ENCODE measurements around the gene ITK. TPM values are rescaled to one million over a fixed set of nuclear protein-coding genes. Genes with fewer than 3 reads are reported as not detected.

The ITK gene
- total RNA-seq, 4 donors from 2014 or later, result 1.7 to 3.6 (median 3.0) TPM

- TF ChIP-seq CTCF (IDR thresholded peaks at IDR 0.05) (no peak), POLR2A (IDR thresholded peaks at IDR 0.05) (no peak)
- intact Hi-C loops (cut with DNase I), result no loop called here
- no peaks in the 10 kb centered on the region for H3K9me3 ChIP-seq
- no peak overlapping the region for H3K4me3 ChIP-seq (replicated peaks in 1 of 3)
- no peaks in the 10 kb centered on the region for H3K36me3 ChIP-seq
- WGBS, 2 donors, result 88 to 89% methylated on average over 3 of the region's 3 CpGs
- H3K4me1 ChIP-seq, result no peaks in the 10 kb centered on the region
- no peak overlapping the region for H3K27ac ChIP-seq
- no peaks in the 10 kb centered on the region for H3K27me3 ChIP-seq
- DNase-seq, result no peak
Observed at GRCh38 chr5:157155297-157155696, 25.3 kb upstream of the ITK start.

- Histone ChIP-seq H3K4me3 (replicated peaks in 1 of 3) (no peak overlapping the region), H3K4me1 (no peaks in the 10 kb centered on the region), H3K27me3 (no peaks in the 10 kb centered on the region), H3K9me3 (no peaks in the 10 kb centered on the region), H3K27ac (no peak overlapping the region), H3K36me3 (no peaks in the 10 kb centered on the region)
- TF ChIP-seq POLR2A (IDR thresholded peaks at IDR 0.05) (no peak), CTCF (IDR thresholded peaks at IDR 0.05) (no peak)
- intact Hi-C loops (cut with DNase I), result no loop called here
- no peak for DNase-seq
- WGBS, 2 donors, result 44 to 87% methylated on average over 1 of the region's 1 CpG
Observed at GRCh38 chr5:157157293-157157891, 23.2 kb upstream of the ITK start.

GRCh38 chr5:157159209-157159751, 21.4 kb upstream of the ITK start:
- Histone ChIP-seq H3K36me3 (no peaks in the 10 kb centered on the region), H3K4me3 (replicated peaks in 1 of 3) (no peak overlapping the region), H3K4me1 (no peaks in the 10 kb centered on the region), H3K27me3 (no peaks in the 10 kb centered on the region), H3K27ac (no peak overlapping the region), H3K9me3 (no peaks in the 10 kb centered on the region)
- no peak for DNase-seq
- intact Hi-C loops (cut with DNase I), result no loop called here
- TF ChIP-seq CTCF (IDR thresholded peaks at IDR 0.05) (no peak), POLR2A (IDR thresholded peaks at IDR 0.05) (no peak)
- WGBS, 2 donors, result 85 to 89% methylated on average over 6 of the region's 6 CpGs

- Histone ChIP-seq H3K27ac (no peak overlapping the region), H3K27me3 (no peaks in the 10 kb centered on the region), H3K4me3 (replicated peaks in 1 of 3) (no peak overlapping the region), H3K9me3 (no peaks in the 10 kb centered on the region), H3K4me1 (no peaks in the 10 kb centered on the region), H3K36me3 (no peaks in the 10 kb centered on the region)
- 85 to 88% methylated on average over 4 of the region's 4 CpGs for WGBS, 2 donors
- DNase-seq, result no peak
- TF ChIP-seq POLR2A (IDR thresholded peaks at IDR 0.05) (no peak), CTCF (IDR thresholded peaks at IDR 0.05) (no peak)
- intact Hi-C loops (cut with DNase I), result no loop called here
Observed at GRCh38 chr5:157160001-157160400, 20.6 kb upstream of the ITK start.

- Histone ChIP-seq H3K9me3 (no peaks in the 10 kb centered on the region), H3K36me3 (no peaks in the 10 kb centered on the region), H3K4me3 (replicated peaks in 1 of 3) (no peak overlapping the region), H3K27ac (no peak overlapping the region), H3K27me3 (no peaks in the 10 kb centered on the region), H3K4me1 (no peaks in the 10 kb centered on the region)
- 84 to 87% methylated on average over 6 of the region's 6 CpGs for WGBS, 2 donors
- no peak for TF ChIP-seq CTCF (IDR thresholded peaks at IDR 0.05)
- no peak for TF ChIP-seq POLR2A (IDR thresholded peaks at IDR 0.05)
- DNase-seq, result no peak
- intact Hi-C loops (cut with DNase I), result no loop called here
Observed at GRCh38 chr5:157161996-157162395, 18.6 kb upstream of the ITK start.
